ENCODE results near the gene BMF. TPM values are rescaled to one million over a fixed set of nuclear protein-coding genes. Genes with fewer than 3 reads are reported as not detected.

BMF gene
- total RNA-seq, 2 experiments from 2014 or later: 2.2 to 4.0 TPM

DNA sequence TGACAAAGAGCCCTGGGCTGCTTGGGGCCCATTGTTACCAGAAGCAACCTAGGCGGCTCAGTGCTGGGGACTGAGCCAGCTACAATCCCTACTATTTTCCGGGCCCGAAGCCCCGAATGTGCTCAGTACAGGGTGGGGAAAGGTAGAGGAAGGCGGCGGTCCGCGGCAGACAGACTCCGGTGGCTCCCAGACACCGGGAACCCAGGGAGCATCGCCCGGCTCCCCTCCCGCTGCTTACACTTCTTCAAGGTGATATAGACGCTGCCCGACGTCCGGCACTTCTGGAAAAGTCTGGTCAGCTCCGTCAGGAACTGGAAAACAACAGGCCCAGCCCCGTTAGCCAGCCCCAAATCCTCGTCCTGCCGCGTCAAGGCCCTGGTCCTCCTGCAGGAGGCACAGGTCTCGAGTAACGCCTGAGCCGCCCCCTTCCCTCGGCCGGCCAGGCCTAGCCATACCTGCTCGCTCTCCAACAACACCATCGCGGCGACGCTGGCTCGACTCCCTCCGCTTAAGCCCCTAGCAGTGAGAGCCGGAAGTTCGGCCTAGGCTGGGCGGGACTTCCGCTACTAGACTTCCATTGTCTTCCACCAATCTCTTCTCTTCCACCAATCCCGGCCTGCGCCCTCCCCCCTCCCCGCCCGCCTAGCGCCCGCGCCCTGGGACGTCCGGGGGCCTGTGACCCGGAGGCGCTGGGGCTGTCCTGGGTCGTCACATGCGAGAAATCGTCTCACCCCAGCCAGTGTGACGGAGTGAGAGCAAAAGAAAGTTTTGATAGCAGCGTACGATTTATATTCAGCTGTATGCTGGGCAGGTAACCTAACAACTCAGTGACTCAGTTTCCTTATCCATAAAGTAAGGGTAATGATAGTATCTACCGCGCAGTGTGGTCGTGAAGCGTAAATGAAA, 69.8 kb downstream of the BMF start, which contains the start of gene SRP14:
SRP14 (minus strand) TSS at position 544 of the 906 bp plus-strand sequence; CDS start at position 479, 65 bp downstream.
- ATAC-seq: peak; percentile 95
- Mint-ChIP-seq H3K27me3 (ENCODE audit: low read depth) (no peaks in the 10 kb centered on the region), H3K27ac (peak within 1 kb of the TSS; percentile 95), H3K4me3 (peak within 1 kb of the TSS; percentile 97), H3K4me1 (ENCODE audit: low read depth) (peaks cover 50% of the 10 kb centered on the region), H3K36me3 (ENCODE audit: low read depth) (peaks cover 46% of the 10 kb centered on the region), H3K9me3 (ENCODE audit: insufficient read depth) (no peaks in the 10 kb centered on the region)
- ChIA-PET CTCF (interaction anchor here (0.8 to 3.4 kb wide), 19 partner anchors 9 to 281 kb away, joined by 3 to 27 read pairs (median 6); partner anchors contain the start of genes EIF2AK4 and FSIP1), POLR2A (interaction anchor here (0.5 to 3.1 kb wide), 14 partner anchors 8 to 526 kb away, joined by 3 to 12 read pairs (median 3); partner anchors contain the start of genes BMF, BUB1B and CCDC32)
- DNase-seq: peak; percentile 95

DNA sequence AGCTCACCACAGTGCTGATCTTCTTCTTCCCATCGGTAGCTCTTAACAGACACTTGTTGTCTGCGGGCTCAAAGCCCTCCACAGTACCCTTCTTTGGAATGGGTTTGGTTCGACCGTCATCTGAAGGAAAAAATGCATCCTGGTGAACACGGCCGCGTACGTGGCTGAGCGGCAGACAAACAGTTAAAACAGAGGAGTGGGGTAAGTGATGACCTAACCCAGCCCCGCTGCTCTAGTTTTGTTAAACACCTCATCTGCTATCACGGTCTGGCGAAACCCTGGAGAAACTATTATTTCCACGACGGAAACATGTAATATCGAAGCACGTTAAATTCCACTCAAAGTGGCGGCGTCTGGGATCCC, 70.4 kb downstream of the BMF start:
- ATAC-seq: no peak

More for the DNA sequence above, 70.4 kb downstream of the BMF start:
- peak overlapping the region; percentile 97 for H3K4me3 Mint-ChIP-seq
- peaks cover 50% of the 10 kb centered on the region for H3K4me1 Mint-ChIP-seq (ENCODE audit: low read depth)
- peaks cover 46% of the 10 kb centered on the region for H3K36me3 Mint-ChIP-seq (ENCODE audit: low read depth)
- ChIA-PET POLR2A (interaction anchor here (0.5 to 3.1 kb wide), 7 partner anchors 9 to 1445 kb away, joined by 3 to 12 read pairs (median 3); partner anchors contain the start of gene BUB1B), CTCF (interaction anchor here (0.8 to 4.1 kb wide), 9 partner anchors 9 to 271 kb away, joined by 3 to 26 read pairs (median 8); no protein-coding TSS in a partner anchor)
- H3K27me3 Mint-ChIP-seq (ENCODE audit: low read depth): no peaks in the 10 kb centered on the region
- H3K27ac Mint-ChIP-seq: peak overlapping the region; percentile 95
- no peak for DNase-seq
- no peaks in the 10 kb centered on the region for H3K9me3 Mint-ChIP-seq (ENCODE audit: insufficient read depth)

Other genes with a start within 250 kb of the BMF start
- gene GPR176, start 188.6 kb downstream of the BMF start, total RNA-seq: not detected
- gene EIF2AK4, start 174.8 kb downstream of the BMF start, total RNA-seq: 10 to 100 TPM; 28.2 to 29.8 TPM
- 100 to 1,000 TPM; 178 to 182 TPM for gene SRP14, start 69.7 kb downstream of the BMF start, total RNA-seq
- 10 to 100 TPM; 91.9 to 94.9 TPM for gene BUB1B, start 52.2 kb upstream of the BMF start, total RNA-seq
- gene PAK6, start 130.2 kb upstream of the BMF start, total RNA-seq: 1 to 10 TPM; 1.2 to 1.4 TPM
- gene ANKRD63, start 174.2 kb upstream of the BMF start, total RNA-seq: under 1 TPM in 1 of 2 experiments, not detected in 1; 0.37 TPM
- gene PLCB2, start 199.1 kb upstream of the BMF start, total RNA-seq: 100 to 1,000 TPM; 133 to 160 TPM
- gene INAFM2, start 214.8 kb upstream of the BMF start, total RNA-seq: 1 to 10 TPM; 8.7 to 9.4 TPM
- gene CCDC9B, start 232.1 kb upstream of the BMF start, total RNA-seq: under 1 TPM; 0.76 to 0.84 TPM
- gene PHGR1, start 242.2 kb upstream of the BMF start, total RNA-seq: not detected
- 1 to 10 TPM in 1 of 2 experiments, under 1 TPM in 1; 0.82 to 2.6 TPM for gene DISP2, start 249.3 kb upstream of the BMF start, total RNA-seq

Measured in activated CD8-positive, alpha-beta T cell treated with anti-CD3 and anti-CD28 coated beads, Interleukin-2, amount 10 ng/mL, durations not matched to agents 7 days and 5 days (primary cell).